Fibroblast of lung (primary cell): ENCODE results near the gene MAML2. TPM values are rescaled to one million over a fixed set of nuclear protein-coding genes. Genes with fewer than 3 reads are reported as not detected.

Experiments used
- DNase-seq, 2 donors: peaks; one replicate each; pipeline versions ENCODE4 v3.0.0 to v3.0.0-alpha.2; 2010; ENCODE audit warnings: low read depth in 2 of 2
- H2AFZ ChIP-seq: 2 replicates; pipeline ENCODE4 v1.5.1; 2012; ENCODE audit warnings: low read length, control low read depth, inconsistent platforms
- H3K27ac ChIP-seq: 2 replicates; pipeline ENCODE4 v1.5.1; 2011; ENCODE audit warnings: low read length, control low read depth; ENCODE audit not compliant: insufficient read depth
- H3K27me3 ChIP-seq: 2 replicates; pipeline ENCODE4 v1.5.1; 2011; ENCODE audit warnings: mild to moderate bottlenecking, low read length; ENCODE audit not compliant: control insufficient read depth, insufficient read depth
- H3K36me3 ChIP-seq: 2 replicates; pipeline ENCODE4 v1.5.1; 2011; ENCODE audit warnings: low read length; ENCODE audit not compliant: control insufficient read depth, insufficient read depth
- H3K4me1 ChIP-seq: 2 replicates; pipeline ENCODE4 v1.5.1; 2011; ENCODE audit warnings: low read length; ENCODE audit not compliant: control insufficient read depth, insufficient read depth; ENCODE audit errors: extremely low read depth
- H3K4me2 ChIP-seq: 2 replicates; pipeline ENCODE4 v1.5.1; 2011; ENCODE audit warnings: low read length, control low read depth; ENCODE audit not compliant: insufficient read depth; ENCODE audit errors: extremely low read depth
- H3K4me3 ChIP-seq, 4 experiments: fragments of 200-600 bp in 1 of 4; sonication (generic) in 1 of 4; replicated peaks in 1 of 4; 2 replicates each; pipeline ENCODE4 v1.5.1; 2011 to 2016; ENCODE audit warnings: low read length in 4 of 4, low read depth in 3 of 4, mild to moderate bottlenecking in 3 of 4, control low read depth in 2 of 4, inconsistent platforms in 1 of 4, mixed read lengths in 1 of 4; ENCODE audit not compliant: insufficient read depth in 1 of 4; ENCODE audit errors: control extremely low read depth in 1 of 4
- H3K79me2 ChIP-seq: 2 replicates; pipeline ENCODE4 v1.5.1; 2012; ENCODE audit warnings: mild to moderate bottlenecking, low read length, inconsistent platforms; ENCODE audit not compliant: control insufficient read depth, insufficient read depth
- H3K9ac ChIP-seq: 2 replicates; pipeline ENCODE4 v1.5.1; 2011; ENCODE audit warnings: mild to moderate bottlenecking, low read length, control low read depth; ENCODE audit not compliant: insufficient read depth
- H3K9me3 ChIP-seq: 2 replicates; pipeline ENCODE4 v1.5.1; 2012; ENCODE audit warnings: low read depth, low read length; ENCODE audit not compliant: control insufficient read depth, insufficient read depth
- H4K20me1 ChIP-seq: 2 replicates; pipeline ENCODE4 v1.5.1; 2011; ENCODE audit warnings: low read length; ENCODE audit not compliant: control insufficient read depth, insufficient read depth; ENCODE audit errors: extremely low read depth
- CTCF ChIP-seq, 2 donors: IDR thresholded peaks in 1 of 2; conservative IDR thresholded peaks in 1 of 2; 1 replicate in 1 of 2; 2 replicates in 1 of 2; pipeline ENCODE4 v1.5.1; 2011 to 2012; ENCODE audit warnings: low read length in 2 of 2, control low read depth in 1 of 2, inconsistent platforms in 1 of 2, low read depth in 1 of 2, mild to moderate bottlenecking in 1 of 2
- EZH2 ChIP-seq: IDR thresholded peaks from 2 replicates; pipeline ENCODE4 v1.5.1; 2012; ENCODE audit warnings: low read length, control low read depth, mild to moderate bottlenecking; ENCODE audit errors: missing control alignments
- polyA plus RNA-seq, 2 donors: library from polyadenylated mRNA; depleted of rRNA in 1 of 2; stranded (reverse) in 1 of 2; unstranded in 1 of 2; fragments of >200 nt; gene quantifications; 2 replicates each; pipeline ENCODE4 v1.2.1, GENCODE V29; 2011 to 2012; ENCODE audit warnings: missing spikeins in 1 of 2
- total RNA-seq: library from RNA; depleted of rRNA; stranded (reverse); fragments of >200 nt; gene quantifications from 2 replicates; pipeline ENCODE4 v1.2.1, GENCODE V29; 2014

The MAML2 gene
- total and polyA plus RNA-seq, 2 donors (not counting 1 experiment from before 2014, with no cell fraction given): 13.0 to 19.0 TPM

GRCh38 chr11:96309643-96310017 is 33.4 kb downstream of the MAML2 start:
- Histone ChIP-seq H2AFZ (no peak overlapping the region), H3K27me3 (no peaks in the 10 kb centered on the region), H3K27ac (no peak overlapping the region), H3K4me3 (no peak overlapping the region), H4K20me1 (no peaks in the 10 kb centered on the region), H3K4me2 (no peak overlapping the region), H3K9ac (no peak overlapping the region), H3K79me2 (peaks cover 52% of the 10 kb centered on the region), H3K9me3 (no peaks in the 10 kb centered on the region), H3K4me1 (peaks cover 35% of the 10 kb centered on the region), H3K36me3 (no peaks in the 10 kb centered on the region)
- DNase-seq: no peak
- no peak for TF ChIP-seq EZH2
- TF ChIP-seq CTCF (conservative IDR thresholded peaks at IDR 0.05 in 1 of 2, IDR thresholded peaks at IDR 0.05 in 1 of 2; ENCODE audit: low read depth in 1 of 2, low read length in 2 of 2): no peak

GRCh38 chr11:96309016-96309642 is 33.9 kb downstream of the MAML2 start:
- peak in 1 of 2 donors; percentile 86 for DNase-seq
- peak overlapping the region; percentile 2 for H3K27ac ChIP-seq
- H2AFZ ChIP-seq: no peak overlapping the region
- no peak overlapping the region for H3K4me3 ChIP-seq
- H4K20me1 ChIP-seq: no peaks in the 10 kb centered on the region
- TF ChIP-seq CTCF (conservative IDR thresholded peaks at IDR 0.05 in 1 of 2, IDR thresholded peaks at IDR 0.05 in 1 of 2; ENCODE audit: low read depth in 1 of 2, low read length in 2 of 2) (no peak), EZH2 (no peak)
- H3K9me3 ChIP-seq: no peaks in the 10 kb centered on the region
- no peaks in the 10 kb centered on the region for H3K27me3 ChIP-seq
- H3K4me2 ChIP-seq: no peak overlapping the region
- peaks cover 38% of the 10 kb centered on the region for H3K4me1 ChIP-seq
- no peaks in the 10 kb centered on the region for H3K36me3 ChIP-seq
- H3K79me2 ChIP-seq: peaks cover 54% of the 10 kb centered on the region
- no peak overlapping the region for H3K9ac ChIP-seq

- H2AFZ ChIP-seq: no peak overlapping the region
- H3K4me3 ChIP-seq: peak overlapping the region; percentile 17 to 48 (median 32)
- H3K79me2 ChIP-seq: peaks cover 48% of the 10 kb centered on the region
- DNase-seq: peak; percentile 93 to 94
- peaks cover 40% of the 10 kb centered on the region for H3K4me1 ChIP-seq
- no peaks in the 10 kb centered on the region for H3K27me3 ChIP-seq
- H3K36me3 ChIP-seq: no peaks in the 10 kb centered on the region
- peak overlapping the region; percentile 94 for H3K4me2 ChIP-seq
- TF ChIP-seq EZH2 (no peak), CTCF (conservative IDR thresholded peaks at IDR 0.05 in 1 of 2, IDR thresholded peaks at IDR 0.05 in 1 of 2; ENCODE audit: low read depth in 1 of 2, low read length in 2 of 2) (no peak)
- H4K20me1 ChIP-seq: no peaks in the 10 kb centered on the region
- H3K9me3 ChIP-seq: no peaks in the 10 kb centered on the region
- peak overlapping the region; percentile 98 for H3K27ac ChIP-seq
- peak overlapping the region; percentile 69 for H3K9ac ChIP-seq
These were observed 35.2 kb downstream of the MAML2 start for GRCh38 chr11:96307776-96308140.
